NCI-H1105 (cell line): ENCODE results near the gene BCAM.
"Not testable (repeated sequence)": the region's sequence is repeated elsewhere in the genome, so short reads cannot be mapped to it uniquely, and the experiment has no call there.

ENCODE experiments used
- DNase-seq: peaks from one replicate; lab custom pipeline; 2025; lab: John Stamatoyannopoulos, UW

The BCAM gene

GRCh38 chr19:44848812-44849447 lies 40.0 kb downstream of the BCAM start:
- no peak for DNase-seq

GRCh38 chr19:44850641-44851109 lies 41.8 kb downstream of the BCAM start:
- no peak for DNase-seq

DNA sequence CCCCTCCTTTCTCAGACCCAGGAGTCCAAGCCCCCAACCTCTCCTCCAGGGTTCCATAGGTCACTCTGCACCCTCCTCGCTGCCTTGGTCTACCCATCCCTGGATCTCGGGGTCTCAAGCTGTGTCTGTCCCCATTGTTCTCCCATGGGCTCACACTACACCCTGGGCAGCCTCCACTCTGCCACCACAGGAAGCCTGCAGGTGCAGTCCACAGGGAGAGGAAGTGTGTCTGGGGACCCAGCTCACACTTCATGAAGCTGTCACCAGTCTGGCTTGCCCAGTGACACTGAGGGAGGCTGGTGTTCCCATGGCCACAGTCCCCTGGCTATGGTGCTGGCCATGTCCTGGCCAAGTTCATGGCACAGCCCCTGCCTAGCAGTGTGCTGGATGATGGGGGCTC lies 42.5 kb downstream of the BCAM start:
- DNase-seq = no peak

GRCh38 chr19:44855606-44856005 lies 46.7 kb downstream of the BCAM start:
- no peak for DNase-seq

DNA sequence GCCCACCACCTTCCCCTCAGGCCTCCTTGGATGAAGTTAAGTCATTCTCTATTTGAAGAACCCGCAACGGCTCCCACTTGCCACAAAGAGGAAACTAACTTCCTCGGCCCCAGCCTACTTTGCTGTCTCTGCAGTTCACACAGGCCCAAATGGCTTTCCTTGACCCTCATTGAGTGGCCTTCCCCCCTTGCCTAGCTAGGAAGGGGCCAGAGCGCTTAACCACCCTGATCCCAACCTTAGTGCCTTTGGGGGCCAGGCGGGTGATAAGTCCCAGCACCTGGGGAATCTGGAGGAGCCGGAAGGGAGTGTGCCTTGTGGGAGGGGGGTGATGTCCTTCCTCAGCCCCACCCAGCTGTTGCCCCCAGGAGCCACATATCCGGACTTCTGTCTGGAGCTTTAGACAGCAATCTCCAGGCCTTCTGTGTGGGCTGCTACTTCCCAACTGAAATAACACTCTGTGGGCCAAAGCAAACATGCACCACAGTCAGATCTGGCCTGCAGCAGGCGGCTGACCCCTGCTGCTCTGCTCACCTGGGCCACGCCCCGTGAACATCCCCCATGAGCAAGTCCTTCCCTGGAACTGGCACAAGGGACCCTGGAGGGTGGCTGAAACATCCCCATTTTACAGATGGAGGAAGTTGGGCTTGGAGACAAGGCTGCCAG lies 47.6 kb downstream of the BCAM start:
- no peak for DNase-seq

- DNase-seq = no peak
Observed at GRCh38 chr19:44857837-44858236, 48.9 kb downstream of the BCAM start.

- not testable (repeated sequence) for DNase-seq
Observed at GRCh38 chr19:44861576-44861975, 52.7 kb downstream of the BCAM start.

- DNase-seq = no peak
Observed at GRCh38 chr19:44863990-44864389, 55.1 kb downstream of the BCAM start.

- DNase-seq = no peak
Observed at GRCh38 chr19:44865196-44865767, 56.4 kb downstream of the BCAM start.

GRCh38 chr19:44866664-44867063 lies 57.8 kb downstream of the BCAM start:
- no peak for DNase-seq

DNA sequence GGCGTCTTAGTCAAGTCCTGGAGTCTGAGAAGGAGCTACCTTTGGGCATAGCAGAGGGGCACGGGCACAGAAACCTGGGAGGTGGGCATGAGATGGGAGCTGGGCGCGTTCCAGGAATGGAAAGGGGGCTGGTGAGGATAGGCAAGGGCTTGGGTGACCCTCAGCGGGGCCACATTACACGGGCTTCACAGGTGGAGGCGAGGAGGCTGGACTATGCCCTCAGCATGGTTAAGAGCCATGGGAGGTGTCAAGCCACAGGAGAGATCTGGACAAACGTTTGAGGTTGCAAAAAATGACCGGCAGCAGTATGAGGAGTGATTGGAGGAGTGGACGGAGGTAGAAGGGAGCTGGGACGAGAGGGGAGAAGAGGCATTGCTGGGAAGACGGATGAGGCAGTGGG lies 58.7 kb downstream of the BCAM start:
- no peak for DNase-seq

- no peak for DNase-seq
Observed at GRCh38 chr19:44869733-44870470, 61.0 kb downstream of the BCAM start.
